Hypothalamus (tissue), 51 donors: Measurements from ENCODE around the gene PCNT.
A peak's percentile ranks its signal among the peaks of the same experiment; 100 is the strongest.
"Not testable (repeated sequence)": the region's sequence is repeated elsewhere in the genome, so short reads cannot be mapped to it uniquely, and the experiment has no call there.

ENCODE experiments used
- DNase-seq, 51 donors: peaks; one replicate each; lab custom pipeline; 2025; lab: John Stamatoyannopoulos, UW

PCNT gene

GRCh38 chr21:46399686-46400085 is 75.7 kb downstream of the PCNT start:
- DNase-seq: no peak

GRCh38 chr21:46401186-46401910 is 77.4 kb downstream of the PCNT start:
- DNase-seq: no peak

DNA sequence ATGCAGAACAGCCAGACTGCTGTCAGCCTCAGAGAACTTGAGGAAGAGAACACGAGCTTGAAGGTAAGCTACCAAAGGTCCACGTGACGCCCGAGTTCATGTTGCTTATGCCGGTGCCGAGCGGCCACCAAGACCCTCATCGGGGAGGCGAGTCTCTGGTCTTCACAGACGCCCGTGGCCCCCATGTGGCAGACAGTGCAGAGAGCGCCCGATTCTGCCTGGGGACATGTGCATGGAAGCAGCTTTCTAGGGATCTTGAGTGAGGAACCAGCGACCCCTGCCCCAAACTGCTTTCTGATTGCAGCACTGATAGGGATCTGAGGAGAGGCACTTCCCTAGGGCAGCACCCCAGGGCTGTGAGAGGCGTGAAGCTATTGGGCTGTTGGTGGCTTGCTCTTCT is 78.5 kb downstream of the PCNT start:
- DNase-seq: no peak

DNA sequence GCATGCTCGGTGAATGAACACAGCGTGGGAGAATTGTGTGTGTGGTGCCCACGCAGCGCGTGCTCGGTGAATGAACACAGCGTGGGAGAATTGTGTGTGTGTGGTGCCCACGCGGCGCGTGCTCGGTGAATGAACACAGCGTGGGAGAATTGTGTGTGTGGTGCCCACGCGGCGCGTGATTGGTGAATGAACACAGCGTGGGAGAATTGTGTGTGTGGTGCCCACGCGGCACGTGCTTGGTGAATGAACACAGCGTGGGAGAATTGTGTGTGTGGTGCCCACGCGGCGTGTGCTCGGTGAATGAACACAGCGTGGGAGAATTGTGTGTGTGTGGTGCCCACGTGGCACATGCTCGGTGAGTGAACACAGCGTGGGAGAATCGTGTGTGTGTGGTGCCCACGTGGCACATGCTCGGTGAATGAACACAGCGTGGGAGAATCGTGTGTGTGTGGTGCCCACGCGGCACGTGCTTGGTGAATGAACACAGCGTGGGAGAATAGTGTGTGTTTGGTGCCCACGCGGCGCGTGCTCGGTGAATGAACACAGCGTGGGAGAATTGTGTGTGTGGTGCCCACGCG is 79.4 kb downstream of the PCNT start:
- DNase-seq: not testable (repeated sequence)

GRCh38 chr21:46404306-46404705 is 80.3 kb downstream of the PCNT start:
- no peak for DNase-seq

DNA sequence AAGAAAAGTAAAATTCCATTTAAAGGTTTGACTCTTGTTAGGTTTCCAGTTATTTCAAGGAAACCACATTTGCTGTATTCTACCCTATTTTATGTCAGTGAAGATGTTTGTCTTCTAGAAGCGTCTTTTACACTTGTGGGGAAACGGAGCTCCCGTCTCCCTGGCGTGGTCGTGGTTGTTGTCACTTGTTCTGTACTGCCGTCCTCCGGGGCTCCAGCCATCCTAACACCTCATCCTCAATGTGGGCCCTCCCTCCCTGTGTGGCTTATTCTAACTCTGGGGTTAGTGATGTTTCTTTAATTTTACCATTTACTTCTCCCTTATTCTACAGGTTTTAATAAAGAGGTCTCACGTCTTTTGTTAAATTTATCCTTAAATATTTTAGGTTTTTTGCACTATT is 82.0 kb downstream of the PCNT start:
- no peak for DNase-seq

- no peak for DNase-seq
Measured at GRCh38 chr21:46409641-46410406, 85.9 kb downstream of the PCNT start.

GRCh38 chr21:46410516-46410915 is 86.6 kb downstream of the PCNT start:
- DNase-seq: no peak

GRCh38 chr21:46411236-46411635 is 87.3 kb downstream of the PCNT start:
- no peak for DNase-seq

DNA sequence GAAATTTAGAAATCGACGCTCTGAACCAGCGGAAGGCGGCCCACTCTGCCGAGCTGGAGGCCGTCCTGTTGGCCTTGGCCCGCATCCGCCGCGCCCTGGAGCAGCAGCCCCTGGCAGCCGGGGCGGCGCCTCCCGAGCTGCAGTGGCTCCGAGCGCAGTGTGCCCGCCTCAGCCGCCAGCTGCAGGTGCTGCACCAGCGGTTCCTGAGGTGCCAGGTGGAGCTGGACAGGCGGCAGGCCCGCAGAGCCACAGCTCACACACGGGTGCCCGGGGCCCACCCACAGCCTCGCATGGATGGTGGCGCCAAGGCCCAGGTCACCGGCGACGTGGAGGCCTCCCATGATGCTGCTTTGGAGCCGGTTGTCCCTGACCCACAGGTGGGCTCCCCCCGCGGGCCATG is 87.7 kb downstream of the PCNT start:
- no peak for DNase-seq

- no peak for DNase-seq
Measured at GRCh38 chr21:46412521-46413364, 88.8 kb downstream of the PCNT start.

DNA sequence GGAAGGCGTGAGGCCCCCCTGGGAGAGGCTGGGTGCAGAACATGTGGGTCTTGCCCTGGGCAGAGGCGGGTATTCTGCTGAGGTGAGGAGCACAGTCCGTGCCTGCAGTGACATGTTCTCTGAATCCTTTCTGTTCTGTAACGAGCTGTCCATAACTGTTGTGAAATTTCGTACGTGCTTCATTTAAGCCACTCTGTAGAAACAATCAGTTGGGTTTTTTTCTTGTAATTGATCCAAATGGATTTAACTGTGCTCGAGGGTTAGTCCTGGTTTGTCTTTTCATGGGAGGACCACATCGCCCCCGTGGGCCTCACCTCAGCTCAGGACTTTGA is 89.4 kb downstream of the PCNT start:
- DNase-seq: no peak

- no peak for DNase-seq
Measured at GRCh38 chr21:46414965-46415275, 91.0 kb downstream of the PCNT start.

DNA sequence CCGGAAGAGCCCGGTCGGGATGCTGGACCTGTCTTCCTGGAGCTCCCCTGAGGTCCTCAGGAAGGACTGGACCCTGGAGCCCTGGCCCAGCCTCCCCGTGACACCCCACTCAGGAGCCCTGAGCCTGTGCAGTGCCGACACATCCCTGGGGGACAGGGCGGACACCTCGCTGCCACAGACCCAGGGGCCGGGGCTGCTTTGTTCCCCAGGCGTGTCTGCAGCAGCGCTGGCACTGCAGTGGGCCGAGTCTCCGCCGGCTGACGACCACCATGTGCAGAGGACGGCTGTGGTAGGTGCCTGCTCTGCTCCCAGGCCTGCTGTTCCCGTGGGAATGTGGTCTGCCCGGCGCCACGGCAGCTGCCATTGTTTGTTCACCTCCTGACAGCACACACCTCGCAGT is 92.6 kb downstream of the PCNT start:
- DNase-seq: no peak

DNA sequence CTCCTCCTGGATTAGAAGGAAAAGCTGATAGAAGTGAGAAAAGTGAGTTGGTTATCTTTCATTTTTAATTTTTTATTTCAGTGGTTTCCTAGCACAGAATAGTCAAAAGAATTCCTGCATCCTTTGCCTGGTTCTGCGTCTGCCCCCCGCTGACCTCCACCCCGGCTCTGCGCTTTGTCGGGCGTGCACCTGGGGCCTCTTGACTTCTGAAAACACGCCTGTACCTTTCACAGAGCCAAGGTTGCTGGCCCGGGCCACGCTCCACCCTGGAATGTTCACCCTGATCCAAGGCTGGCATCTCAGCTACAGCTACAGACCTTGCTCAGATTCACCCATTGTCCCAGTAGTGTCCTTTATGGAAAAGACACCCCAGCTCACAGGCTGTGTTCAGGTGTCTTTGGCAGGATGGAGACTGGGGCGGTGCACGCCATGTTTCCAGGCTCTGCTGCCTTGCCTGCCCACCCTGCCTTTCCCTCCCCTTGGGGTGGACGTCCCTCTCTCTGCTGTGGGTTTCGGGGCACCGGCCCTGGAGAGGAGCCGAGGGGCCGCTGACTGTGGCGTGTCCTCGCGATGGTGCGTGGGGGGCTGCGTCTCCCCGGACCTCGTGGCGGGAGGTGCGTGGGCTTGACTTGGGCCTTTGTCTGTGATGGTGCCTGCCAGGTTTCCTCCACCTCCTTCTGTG is 94.5 kb downstream of the PCNT start:
- no peak for DNase-seq

GRCh38 chr21:46420241-46421190 is 96.6 kb downstream of the PCNT start:
- DNase-seq: no peak

GRCh38 chr21:46421191-46421750 is 97.3 kb downstream of the PCNT start:
- peak in 1 of 51 donors; percentile 13 for DNase-seq

- DNase-seq: no peak
Measured at GRCh38 chr21:46421756-46422555, 98.0 kb downstream of the PCNT start.
